SU-DHL-6 (cell line): ENCODE data around the gene GRID1.

Experiments used
- H2AFZ ChIP-seq: fragments of 200-600 bp; sonication (generic); 2 replicates; pipeline ENCODE4 v1.6.1; 2014; ENCODE audit warnings: low read depth, mild to moderate bottlenecking, moderate library complexity, mixed read lengths, antibody characterized with exemption, low read length; ENCODE audit not compliant: severe bottlenecking
- H3F3A ChIP-seq: fragments of 200-600 bp; shearing (Covaris generic); 2 replicates; pipeline ENCODE4 v1.6.0; 2016; ENCODE audit warnings: antibody characterized with exemption, mild to moderate bottlenecking; ENCODE audit not compliant: insufficient read depth
- H3K27ac ChIP-seq: fragments of 200-600 bp; sonication (generic); 2 replicates; pipeline ENCODE4 v1.5.1; 2016; ENCODE audit warnings: low read depth, mild to moderate bottlenecking, low read length, moderate library complexity, mixed read lengths
- H3K27me3 ChIP-seq: fragments of 200-600 bp; sonication (generic), shearing (Covaris generic); 2 replicates; pipeline ENCODE4 v1.6.0; 2014; ENCODE audit warnings: mild to moderate bottlenecking, low read length
- H3K36me3 ChIP-seq: fragments of 200-600 bp; sonication (generic); 2 replicates; pipeline ENCODE4 v1.6.1; 2014; ENCODE audit warnings: mild to moderate bottlenecking, low read length, mixed read lengths
- H3K4me2 ChIP-seq: fragments of 300-600, 200-600 bp; shearing (Covaris generic), sonication (generic); 2 replicates; pipeline ENCODE4 v1.6.0; 2014; ENCODE audit warnings: low read length, low read depth, mild to moderate bottlenecking; ENCODE audit not compliant: poor library complexity, severe bottlenecking
- H3K4me3 ChIP-seq: fragments of 200-600 bp; sonication (generic); 2 replicates; pipeline ENCODE4 v1.5.1; 2014; ENCODE audit warnings: antibody characterized with exemption, low read length, mild to moderate bottlenecking, mixed read lengths; ENCODE audit not compliant: insufficient read depth, poor library complexity, severe bottlenecking
- H3K79me2 ChIP-seq: fragments of 200-600 bp; sonication (generic); 2 replicates; pipeline ENCODE4 v1.6.1; 2014; ENCODE audit warnings: mild to moderate bottlenecking, low read length, moderate library complexity; ENCODE audit not compliant: insufficient read depth
- H3K9ac ChIP-seq: fragments of 200-600 bp; sonication (generic); 2 replicates; pipeline ENCODE4 v1.7.0; 2014; ENCODE audit warnings: mild to moderate bottlenecking, low read length
- H3K9me2 ChIP-seq: fragments of 200-600 bp; sonication (generic); replicated peaks from 2 replicates; pipeline ENCODE4 v1.6.1; 2014; ENCODE audit warnings: low read length; ENCODE audit not compliant: insufficient read depth
- H3K9me3 ChIP-seq: fragments of 200-600 bp; sonication (generic); 2 replicates; pipeline ENCODE4 v1.6.1; 2014; ENCODE audit warnings: low read length, mixed read lengths; ENCODE audit not compliant: insufficient read depth
- H4K20me1 ChIP-seq: fragments of 200-600 bp; sonication (generic); 2 replicates; pipeline ENCODE4 v1.6.1; 2014; ENCODE audit warnings: low read depth, mild to moderate bottlenecking, antibody characterized with exemption, low read length, moderate library complexity, mixed read lengths
- EZH2phosphoT487 ChIP-seq: fragments of 200-600 bp; sonication (generic), shearing (Covaris generic); conservative IDR thresholded peaks from 2 replicates; pipeline ENCODE4 v1.6.1; 2018; ENCODE audit warnings: mild to moderate bottlenecking, antibody characterized with exemption, low read length, moderate library complexity, mixed read lengths
- TF ChIP-seq, protein P1 (sequence below): fragments of 200-600 bp; sonication (generic); IDR thresholded peaks from one replicate; pipeline ENCODE4 v1.5.1; 2017; ENCODE audit warnings: antibody characterized with exemption, mild to moderate bottlenecking, low read length, moderate library complexity; ENCODE audit not compliant: insufficient read depth, poor library complexity, severe bottlenecking

The GRID1 gene

DNA sequence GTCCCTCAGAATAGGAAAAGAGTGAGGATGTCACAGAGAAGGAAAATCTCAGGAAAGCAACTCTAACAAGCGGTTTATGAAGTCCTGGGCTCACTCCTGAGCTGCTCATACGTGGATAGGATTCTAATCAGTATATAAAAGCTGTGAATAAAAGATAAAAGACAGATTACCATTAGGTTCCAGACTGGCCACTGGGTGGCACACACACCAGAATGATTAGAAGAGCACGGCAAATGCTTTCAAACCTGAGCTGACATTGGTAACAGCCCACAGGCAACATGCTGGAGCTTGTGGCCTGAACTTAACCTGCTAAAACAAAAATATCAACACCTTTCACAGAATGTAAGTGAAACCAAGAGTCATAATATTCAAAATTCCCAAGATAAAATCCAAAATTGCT, 370.8 kb downstream of the GRID1 start:
- no peak overlapping the region for H3K4me3 ChIP-seq
- H3K79me2 ChIP-seq, result no peaks in the 10 kb centered on the region
- no peaks in the 10 kb centered on the region for H3K9me3 ChIP-seq
- no peak overlapping the region for H3K27ac ChIP-seq
- no peaks in the 10 kb centered on the region for H3F3A ChIP-seq
- H4K20me1 ChIP-seq, result no peaks in the 10 kb centered on the region
- no peaks in the 10 kb centered on the region for H3K36me3 ChIP-seq
- H3K9ac ChIP-seq, result no peak overlapping the region
- no peak overlapping the region for H2AFZ ChIP-seq
- H3K27me3 ChIP-seq, result no peaks in the 10 kb centered on the region
- no peak overlapping the region for H3K4me2 ChIP-seq
- TF ChIP-seq, protein P1, sequence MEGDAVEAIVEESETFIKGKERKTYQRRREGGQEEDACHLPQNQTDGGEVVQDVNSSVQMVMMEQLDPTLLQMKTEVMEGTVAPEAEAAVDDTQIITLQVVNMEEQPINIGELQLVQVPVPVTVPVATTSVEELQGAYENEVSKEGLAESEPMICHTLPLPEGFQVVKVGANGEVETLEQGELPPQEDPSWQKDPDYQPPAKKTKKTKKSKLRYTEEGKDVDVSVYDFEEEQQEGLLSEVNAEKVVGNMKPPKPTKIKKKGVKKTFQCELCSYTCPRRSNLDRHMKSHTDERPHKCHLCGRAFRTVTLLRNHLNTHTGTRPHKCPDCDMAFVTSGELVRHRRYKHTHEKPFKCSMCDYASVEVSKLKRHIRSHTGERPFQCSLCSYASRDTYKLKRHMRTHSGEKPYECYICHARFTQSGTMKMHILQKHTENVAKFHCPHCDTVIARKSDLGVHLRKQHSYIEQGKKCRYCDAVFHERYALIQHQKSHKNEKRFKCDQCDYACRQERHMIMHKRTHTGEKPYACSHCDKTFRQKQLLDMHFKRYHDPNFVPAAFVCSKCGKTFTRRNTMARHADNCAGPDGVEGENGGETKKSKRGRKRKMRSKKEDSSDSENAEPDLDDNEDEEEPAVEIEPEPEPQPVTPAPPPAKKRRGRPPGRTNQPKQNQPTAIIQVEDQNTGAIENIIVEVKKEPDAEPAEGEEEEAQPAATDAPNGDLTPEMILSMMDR, result peak; percentile 52
- no peak for TF ChIP-seq EZH2phosphoT487
- no peaks in the 10 kb centered on the region for H3K9me2 ChIP-seq

DNA sequence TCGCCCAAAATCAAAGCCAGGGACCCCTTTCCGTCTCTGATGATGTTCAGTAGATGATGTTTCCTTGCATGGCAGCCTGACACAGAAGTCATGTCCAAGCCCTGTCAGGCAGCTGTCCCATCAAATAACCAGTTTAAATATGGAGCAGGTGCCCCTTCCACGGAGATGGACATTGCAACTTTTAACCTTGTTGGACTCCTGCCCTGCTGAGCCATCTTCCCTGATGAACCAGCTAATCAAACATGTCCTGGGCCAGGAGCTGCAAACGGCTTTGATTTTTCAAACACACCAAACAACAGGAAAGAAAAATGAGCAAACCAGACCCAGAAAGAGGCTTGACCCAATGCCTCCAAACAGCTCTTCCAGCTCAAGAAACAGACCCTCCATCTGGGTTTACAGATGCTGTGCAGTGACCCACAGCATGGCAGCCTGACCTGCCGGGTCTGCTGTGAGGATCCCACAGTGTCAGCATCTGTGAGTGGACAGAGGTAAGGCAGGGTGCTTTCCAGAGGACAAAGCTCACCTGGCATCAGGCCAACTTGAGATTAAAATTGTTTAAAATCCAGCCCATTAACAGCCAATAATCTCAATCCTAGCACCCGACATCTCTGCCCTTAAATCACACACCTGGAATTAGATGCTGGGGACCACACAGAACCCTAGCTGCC, 372.6 kb downstream of the GRID1 start:
- Histone ChIP-seq H3K9me3 (no peaks in the 10 kb centered on the region), H3K27me3 (no peaks in the 10 kb centered on the region), H4K20me1 (no peaks in the 10 kb centered on the region), H3K4me2 (no peak overlapping the region), H3K9ac (no peak overlapping the region), H3K36me3 (no peaks in the 10 kb centered on the region), H3F3A (no peaks in the 10 kb centered on the region), H3K79me2 (no peaks in the 10 kb centered on the region), H3K4me3 (no peak overlapping the region), H2AFZ (no peak overlapping the region), H3K9me2 (no peaks in the 10 kb centered on the region), H3K27ac (no peak overlapping the region)
- no peak for TF ChIP-seq EZH2phosphoT487
- TF ChIP-seq, protein P1, result no peak

DNA sequence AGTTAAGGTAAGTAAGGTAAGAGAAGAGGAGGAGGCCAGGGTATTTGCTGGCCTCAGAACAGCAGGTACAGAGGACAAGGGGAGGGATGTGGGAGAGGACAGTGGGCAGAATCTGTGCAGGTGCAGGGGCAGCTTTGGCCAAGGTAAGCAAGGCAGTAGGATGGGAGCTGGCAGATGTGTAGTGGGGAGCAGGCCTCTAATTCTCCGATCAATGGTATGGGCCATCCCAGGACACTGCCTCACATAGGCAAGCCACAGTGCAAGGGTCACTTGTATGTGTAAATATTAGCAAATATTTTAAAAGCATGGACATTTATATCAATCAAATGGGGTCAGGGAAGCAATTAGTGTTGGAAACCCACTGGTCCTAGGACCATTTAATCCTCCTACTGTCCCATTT, 373.5 kb downstream of the GRID1 start:
- Histone ChIP-seq H3K9me2 (no peaks in the 10 kb centered on the region), H3K9ac (no peak overlapping the region), H3K36me3 (no peaks in the 10 kb centered on the region), H3F3A (no peaks in the 10 kb centered on the region), H3K4me2 (no peak overlapping the region), H2AFZ (no peak overlapping the region), H3K79me2 (no peaks in the 10 kb centered on the region), H4K20me1 (no peaks in the 10 kb centered on the region), H3K27ac (no peak overlapping the region), H3K9me3 (no peaks in the 10 kb centered on the region), H3K4me3 (no peak overlapping the region), H3K27me3 (no peaks in the 10 kb centered on the region)
- TF ChIP-seq, protein P1, result no peak
- TF ChIP-seq EZH2phosphoT487, result no peak

DNA sequence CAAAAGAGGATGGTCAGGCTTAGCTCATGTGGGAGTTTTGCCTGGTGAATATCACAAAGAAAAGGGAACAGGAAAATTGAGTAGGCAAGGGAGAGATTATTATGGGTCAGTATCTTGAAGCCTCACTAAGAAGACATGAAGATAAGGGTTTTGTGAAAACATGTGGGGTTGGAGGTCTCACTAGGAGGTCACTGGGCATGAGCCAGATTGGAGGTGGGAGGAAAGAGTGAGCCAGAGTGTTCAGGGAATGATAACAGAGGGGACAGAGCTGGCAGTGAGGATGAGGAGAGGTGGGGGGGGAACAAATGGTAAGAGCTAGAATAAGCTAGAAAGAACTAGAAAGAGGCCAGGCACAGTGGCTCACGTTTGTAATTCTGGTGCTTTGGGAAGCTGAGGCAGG, 374.3 kb downstream of the GRID1 start:
- Histone ChIP-seq H4K20me1 (no peaks in the 10 kb centered on the region), H3K36me3 (no peaks in the 10 kb centered on the region), H3K4me2 (no peak overlapping the region), H3K9me2 (no peaks in the 10 kb centered on the region), H2AFZ (no peak overlapping the region), H3K9ac (no peak overlapping the region), H3K9me3 (no peaks in the 10 kb centered on the region), H3K4me3 (no peak overlapping the region), H3F3A (no peaks in the 10 kb centered on the region), H3K27me3 (no peaks in the 10 kb centered on the region), H3K27ac (no peak overlapping the region), H3K79me2 (no peaks in the 10 kb centered on the region)
- TF ChIP-seq, protein P1, result no peak
- no peak for TF ChIP-seq EZH2phosphoT487
